ENCODE data around the gene RPL19. TPM values are rescaled to one million over a fixed set of nuclear protein-coding genes. Genes with fewer than 3 reads are reported as not detected.

The RPL19 gene
- total and polyA plus RNA-seq, 2 experiments from 2014 or later, result 1,594 to 2,627 TPM

DNA sequence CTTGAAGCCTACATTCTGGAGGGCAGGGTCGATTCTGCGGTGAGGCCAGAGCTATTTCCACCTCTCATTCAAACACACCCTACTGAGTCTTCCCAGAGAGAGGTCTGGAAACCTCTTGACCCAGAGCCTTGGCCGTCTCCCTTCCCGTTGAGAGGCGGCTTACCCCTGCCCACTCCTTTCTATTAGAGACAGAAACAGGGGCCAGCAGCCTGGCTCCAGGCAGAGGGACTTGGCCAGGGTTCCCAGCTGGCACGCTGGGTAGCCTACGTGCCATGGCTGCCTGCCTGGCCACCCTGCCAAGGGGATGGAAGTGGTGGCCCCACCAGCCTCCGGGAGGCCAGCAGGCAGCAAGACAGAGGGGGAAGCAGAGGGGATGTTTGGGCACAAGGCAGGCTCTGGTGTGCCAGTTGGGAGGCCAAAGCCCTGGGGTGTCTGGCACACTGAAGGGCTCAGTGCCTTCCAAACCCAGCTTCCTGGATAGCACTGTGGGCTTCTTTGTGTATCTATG, 19.6 kb downstream of the RPL19 start:
- H3K27me3 Mint-ChIP-seq (ENCODE audit: insufficient read depth, low read depth, poor library complexity), result peaks cover 46% of the 10 kb centered on the region
- no peaks in the 10 kb centered on the region; the same call in 2 of the 3 replicates for H3K9me3 Mint-ChIP-seq
- H3K4me1 Mint-ChIP-seq, result peaks cover 17% of the 10 kb centered on the region

More for the DNA sequence above, 19.6 kb downstream of the RPL19 start:
- Histone ChIP-seq H3K4me1 (ENCODE audit: insufficient read depth) (peaks cover 15% of the 10 kb centered on the region), H2AFZ (no peak overlapping the region), H3K4me2 (no peak overlapping the region), H3K27ac (ENCODE audit: low read depth) (no peak overlapping the region), H3K27me3 (ENCODE audit: insufficient read depth) (peaks cover 44% of the 10 kb centered on the region), H3K36me3 (ENCODE audit: insufficient read depth) (no peaks in the 10 kb centered on the region), H4K20me1 (replicated peaks; ENCODE audit: insufficient read depth) (no peaks in the 10 kb centered on the region), H3F3A (replicated peaks; ENCODE audit: low read depth) (0 out of 2 replicates have a peak, but pooled peaks cover 8% of the 10 kb centered on the region), H3K79me2 (replicated peaks; ENCODE audit: insufficient read depth) (no peaks in the 10 kb centered on the region), H3K4me3 (no peak overlapping the region), H3K9me2 (ENCODE audit: insufficient read depth) (no peaks in the 10 kb centered on the region)
- Mint-ChIP-seq H3K36me3 (ENCODE audit: low read depth) (no peaks in the 10 kb centered on the region; the same call in 2 of the 3 replicates), H3K4me3 (no peak overlapping the region), H3K27ac (no peak overlapping the region)
- DNase-seq (ENCODE audit: low spot score) (no peak), ATAC-seq (no peak)
- TF ChIP-seq, protein P1, sequence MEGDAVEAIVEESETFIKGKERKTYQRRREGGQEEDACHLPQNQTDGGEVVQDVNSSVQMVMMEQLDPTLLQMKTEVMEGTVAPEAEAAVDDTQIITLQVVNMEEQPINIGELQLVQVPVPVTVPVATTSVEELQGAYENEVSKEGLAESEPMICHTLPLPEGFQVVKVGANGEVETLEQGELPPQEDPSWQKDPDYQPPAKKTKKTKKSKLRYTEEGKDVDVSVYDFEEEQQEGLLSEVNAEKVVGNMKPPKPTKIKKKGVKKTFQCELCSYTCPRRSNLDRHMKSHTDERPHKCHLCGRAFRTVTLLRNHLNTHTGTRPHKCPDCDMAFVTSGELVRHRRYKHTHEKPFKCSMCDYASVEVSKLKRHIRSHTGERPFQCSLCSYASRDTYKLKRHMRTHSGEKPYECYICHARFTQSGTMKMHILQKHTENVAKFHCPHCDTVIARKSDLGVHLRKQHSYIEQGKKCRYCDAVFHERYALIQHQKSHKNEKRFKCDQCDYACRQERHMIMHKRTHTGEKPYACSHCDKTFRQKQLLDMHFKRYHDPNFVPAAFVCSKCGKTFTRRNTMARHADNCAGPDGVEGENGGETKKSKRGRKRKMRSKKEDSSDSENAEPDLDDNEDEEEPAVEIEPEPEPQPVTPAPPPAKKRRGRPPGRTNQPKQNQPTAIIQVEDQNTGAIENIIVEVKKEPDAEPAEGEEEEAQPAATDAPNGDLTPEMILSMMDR (conservative IDR thresholded peaks at IDR 0.05; ENCODE audit: low read depth in 2 of 2), result no peak
- TF ChIP-seq JUNB (IDR thresholded peaks at IDR 0.05; ENCODE audit: unreplicated experiment) (no peak), NANOG (IDR thresholded peaks at IDR 0.05; ENCODE audit: borderline replicate concordance) (no peak), EZH2phosphoT487 (IDR thresholded peaks at IDR 0.05; ENCODE audit: unreplicated experiment) (no peak), POLR2AphosphoS5 (IDR thresholded peaks at IDR 0.05; ENCODE audit: low read depth) (no peak), STAT1 (IDR thresholded peaks at IDR 0.05; ENCODE audit: unreplicated experiment) (no peak), ZNF331 (CRISPR knock-in tag; IDR thresholded peaks at IDR 0.05; ENCODE audit: low read depth) (no peak), ZNF114 (CRISPR knock-in tag; IDR thresholded peaks at IDR 0.05) (no peak), CREB1 (CRISPR knock-in tag; IDR thresholded peaks at IDR 0.05; ENCODE audit: low read depth) (no peak), EZH2 (IDR thresholded peaks at IDR 0.05; ENCODE audit: low read depth, unreplicated experiment) (no peak)
- TF ChIP-seq, protein P2, sequence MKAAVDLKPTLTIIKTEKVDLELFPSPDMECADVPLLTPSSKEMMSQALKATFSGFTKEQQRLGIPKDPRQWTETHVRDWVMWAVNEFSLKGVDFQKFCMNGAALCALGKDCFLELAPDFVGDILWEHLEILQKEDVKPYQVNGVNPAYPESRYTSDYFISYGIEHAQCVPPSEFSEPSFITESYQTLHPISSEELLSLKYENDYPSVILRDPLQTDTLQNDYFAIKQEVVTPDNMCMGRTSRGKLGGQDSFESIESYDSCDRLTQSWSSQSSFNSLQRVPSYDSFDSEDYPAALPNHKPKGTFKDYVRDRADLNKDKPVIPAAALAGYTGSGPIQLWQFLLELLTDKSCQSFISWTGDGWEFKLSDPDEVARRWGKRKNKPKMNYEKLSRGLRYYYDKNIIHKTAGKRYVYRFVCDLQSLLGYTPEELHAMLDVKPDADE (IDR thresholded peaks at IDR 0.05), result no peak
- TF ChIP-seq, protein P3, sequence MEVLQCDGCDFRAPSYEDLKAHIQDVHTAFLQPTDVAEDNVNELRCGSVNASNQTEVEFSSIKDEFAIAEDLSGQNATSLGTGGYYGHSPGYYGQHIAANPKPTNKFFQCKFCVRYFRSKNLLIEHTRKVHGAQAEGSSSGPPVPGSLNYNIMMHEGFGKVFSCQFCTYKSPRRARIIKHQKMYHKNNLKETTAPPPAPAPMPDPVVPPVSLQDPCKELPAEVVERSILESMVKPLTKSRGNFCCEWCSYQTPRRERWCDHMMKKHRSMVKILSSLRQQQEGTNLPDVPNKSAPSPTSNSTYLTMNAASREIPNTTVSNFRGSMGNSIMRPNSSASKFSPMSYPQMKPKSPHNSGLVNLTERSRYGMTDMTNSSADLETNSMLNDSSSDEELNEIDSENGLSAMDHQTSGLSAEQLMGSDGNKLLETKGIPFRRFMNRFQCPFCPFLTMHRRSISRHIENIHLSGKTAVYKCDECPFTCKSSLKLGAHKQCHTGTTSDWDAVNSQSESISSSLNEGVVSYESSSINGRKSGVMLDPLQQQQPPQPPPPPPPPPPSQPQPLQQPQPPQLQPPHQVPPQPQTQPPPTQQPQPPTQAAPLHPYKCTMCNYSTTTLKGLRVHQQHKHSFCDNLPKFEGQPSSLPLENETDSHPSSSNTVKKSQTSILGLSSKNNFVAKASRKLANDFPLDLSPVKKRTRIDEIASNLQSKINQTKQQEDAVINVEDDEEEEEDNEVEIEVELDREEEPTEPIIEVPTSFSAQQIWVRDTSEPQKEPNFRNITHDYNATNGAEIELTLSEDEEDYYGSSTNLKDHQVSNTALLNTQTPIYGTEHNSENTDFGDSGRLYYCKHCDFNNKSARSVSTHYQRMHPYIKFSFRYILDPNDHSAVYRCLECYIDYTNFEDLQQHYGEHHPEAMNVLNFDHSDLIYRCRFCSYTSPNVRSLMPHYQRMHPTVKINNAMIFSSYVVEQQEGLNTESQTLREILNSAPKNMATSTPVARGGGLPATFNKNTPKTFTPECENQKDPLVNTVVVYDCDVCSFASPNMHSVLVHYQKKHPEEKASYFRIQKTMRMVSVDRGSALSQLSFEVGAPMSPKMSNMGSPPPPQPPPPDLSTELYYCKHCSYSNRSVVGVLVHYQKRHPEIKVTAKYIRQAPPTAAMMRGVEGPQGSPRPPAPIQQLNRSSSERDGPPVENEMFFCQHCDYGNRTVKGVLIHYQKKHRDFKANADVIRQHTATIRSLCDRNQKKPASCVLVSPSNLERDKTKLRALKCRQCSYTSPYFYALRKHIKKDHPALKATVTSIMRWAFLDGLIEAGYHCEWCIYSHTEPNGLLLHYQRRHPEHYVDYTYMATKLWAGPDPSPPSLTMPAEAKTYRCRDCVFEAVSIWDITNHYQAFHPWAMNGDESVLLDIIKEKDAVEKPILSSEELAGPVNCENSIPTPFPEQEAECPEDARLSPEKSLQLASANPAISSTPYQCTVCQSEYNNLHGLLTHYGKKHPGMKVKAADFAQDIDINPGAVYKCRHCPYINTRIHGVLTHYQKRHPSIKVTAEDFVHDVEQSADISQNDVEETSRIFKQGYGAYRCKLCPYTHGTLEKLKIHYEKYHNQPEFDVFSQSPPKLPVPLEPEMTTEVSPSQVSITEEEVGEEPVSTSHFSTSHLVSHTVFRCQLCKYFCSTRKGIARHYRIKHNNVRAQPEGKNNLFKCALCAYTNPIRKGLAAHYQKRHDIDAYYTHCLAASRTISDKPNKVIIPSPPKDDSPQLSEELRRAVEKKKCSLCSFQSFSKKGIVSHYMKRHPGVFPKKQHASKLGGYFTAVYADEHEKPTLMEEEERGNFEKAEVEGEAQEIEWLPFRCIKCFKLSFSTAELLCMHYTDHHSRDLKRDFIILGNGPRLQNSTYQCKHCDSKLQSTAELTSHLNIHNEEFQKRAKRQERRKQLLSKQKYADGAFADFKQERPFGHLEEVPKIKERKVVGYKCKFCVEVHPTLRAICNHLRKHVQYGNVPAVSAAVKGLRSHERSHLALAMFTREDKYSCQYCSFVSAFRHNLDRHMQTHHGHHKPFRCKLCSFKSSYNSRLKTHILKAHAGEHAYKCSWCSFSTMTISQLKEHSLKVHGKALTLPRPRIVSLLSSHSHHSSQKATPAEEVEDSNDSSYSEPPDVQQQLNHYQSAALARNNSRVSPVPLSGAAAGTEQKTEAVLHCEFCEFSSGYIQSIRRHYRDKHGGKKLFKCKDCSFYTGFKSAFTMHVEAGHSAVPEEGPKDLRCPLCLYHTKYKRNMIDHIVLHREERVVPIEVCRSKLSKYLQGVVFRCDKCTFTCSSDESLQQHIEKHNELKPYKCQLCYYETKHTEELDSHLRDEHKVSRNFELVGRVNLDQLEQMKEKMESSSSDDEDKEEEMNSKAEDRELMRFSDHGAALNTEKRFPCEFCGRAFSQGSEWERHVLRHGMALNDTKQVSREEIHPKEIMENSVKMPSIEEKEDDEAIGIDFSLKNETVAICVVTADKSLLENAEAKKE (CRISPR knock-in tag; IDR thresholded peaks at IDR 0.05), result no peak
- TF ChIP-seq, protein P4, sequence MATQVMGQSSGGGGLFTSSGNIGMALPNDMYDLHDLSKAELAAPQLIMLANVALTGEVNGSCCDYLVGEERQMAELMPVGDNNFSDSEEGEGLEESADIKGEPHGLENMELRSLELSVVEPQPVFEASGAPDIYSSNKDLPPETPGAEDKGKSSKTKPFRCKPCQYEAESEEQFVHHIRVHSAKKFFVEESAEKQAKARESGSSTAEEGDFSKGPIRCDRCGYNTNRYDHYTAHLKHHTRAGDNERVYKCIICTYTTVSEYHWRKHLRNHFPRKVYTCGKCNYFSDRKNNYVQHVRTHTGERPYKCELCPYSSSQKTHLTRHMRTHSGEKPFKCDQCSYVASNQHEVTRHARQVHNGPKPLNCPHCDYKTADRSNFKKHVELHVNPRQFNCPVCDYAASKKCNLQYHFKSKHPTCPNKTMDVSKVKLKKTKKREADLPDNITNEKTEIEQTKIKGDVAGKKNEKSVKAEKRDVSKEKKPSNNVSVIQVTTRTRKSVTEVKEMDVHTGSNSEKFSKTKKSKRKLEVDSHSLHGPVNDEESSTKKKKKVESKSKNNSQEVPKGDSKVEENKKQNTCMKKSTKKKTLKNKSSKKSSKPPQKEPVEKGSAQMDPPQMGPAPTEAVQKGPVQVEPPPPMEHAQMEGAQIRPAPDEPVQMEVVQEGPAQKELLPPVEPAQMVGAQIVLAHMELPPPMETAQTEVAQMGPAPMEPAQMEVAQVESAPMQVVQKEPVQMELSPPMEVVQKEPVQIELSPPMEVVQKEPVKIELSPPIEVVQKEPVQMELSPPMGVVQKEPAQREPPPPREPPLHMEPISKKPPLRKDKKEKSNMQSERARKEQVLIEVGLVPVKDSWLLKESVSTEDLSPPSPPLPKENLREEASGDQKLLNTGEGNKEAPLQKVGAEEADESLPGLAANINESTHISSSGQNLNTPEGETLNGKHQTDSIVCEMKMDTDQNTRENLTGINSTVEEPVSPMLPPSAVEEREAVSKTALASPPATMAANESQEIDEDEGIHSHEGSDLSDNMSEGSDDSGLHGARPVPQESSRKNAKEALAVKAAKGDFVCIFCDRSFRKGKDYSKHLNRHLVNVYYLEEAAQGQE (IDR thresholded peaks at IDR 0.05; ENCODE audit: unreplicated experiment), result no peak
